Aorta (tissue), 5 donors: ENCODE data around the gene ANXA11. TPM values are rescaled to one million over a fixed set of nuclear protein-coding genes. Genes with fewer than 3 reads are reported as not detected.
"Not testable (repeated sequence)": the region's sequence is repeated elsewhere in the genome, so short reads cannot be mapped to it uniquely, and the experiment has no call there.

ENCODE experiments used
- ATAC-seq: fragments of 200-7000 bp; cut with Tn5 transposase; one replicate; pipeline ENCODE4 v1.9.1; 2022; ENCODE audit warnings: moderate library complexity; ENCODE audit not compliant: low FRiP score
- DNase-seq, 2 donors: peaks; one replicate each; pipeline ENCODE4 v3.0.0-alpha.2; 2020
- H3K27ac ChIP-seq, 2 donors: one replicate each; pipeline ENCODE4 v1.5.1; 2013; ENCODE audit warnings: low read length in 2 of 2, mild to moderate bottlenecking in 2 of 2, moderate library complexity in 2 of 2, control low read depth in 1 of 2, inconsistent platforms in 1 of 2, low read depth in 1 of 2
- H3K27me3 ChIP-seq, 2 donors: one replicate each; pipeline ENCODE4 v1.6.1; 2013; ENCODE audit warnings: control low read depth in 1 of 2, low read length in 1 of 2, mild to moderate bottlenecking in 1 of 2, moderate library complexity in 1 of 2; ENCODE audit not compliant: insufficient read depth in 2 of 2, control insufficient read depth in 1 of 2
- H3K36me3 ChIP-seq, 2 donors: one replicate each; pipeline ENCODE4 v1.6.1; 2013; ENCODE audit warnings: control low read depth in 1 of 2, low read length in 1 of 2, mild to moderate bottlenecking in 1 of 2; ENCODE audit not compliant: insufficient read depth in 2 of 2, control insufficient read depth in 1 of 2
- H3K4me1 ChIP-seq, 2 donors: one replicate each; pipeline ENCODE4 v1.6.1; 2013; ENCODE audit warnings: low read length in 2 of 2, control low read depth in 1 of 2, mild to moderate bottlenecking in 1 of 2, moderate library complexity in 1 of 2; ENCODE audit not compliant: insufficient read depth in 2 of 2, control insufficient read depth in 1 of 2
- H3K4me3 ChIP-seq, 2 donors: one replicate each; pipeline ENCODE4 v1.5.1; 2013; ENCODE audit warnings: low read length in 2 of 2, control low read depth in 1 of 2, mild to moderate bottlenecking in 1 of 2
- H3K9me3 ChIP-seq: one replicate; pipeline ENCODE4 v1.6.1; 2013; ENCODE audit warnings: mild to moderate bottlenecking, low read length; ENCODE audit not compliant: control insufficient read depth
- WGBS, 2 donors: extraction: QIAGEN DNeasy Blood & Tissue Kit; methylation state at CpG; one replicate each; pipeline ENCODE4 v1.1.7; 2013; 5-methylcytosine and 5-hydroxymethylcytosine counted together
- intact Hi-C, 2 donors: fragments of 100-400 bp; cut with DNase I; formaldehyde crosslinking; loops; one replicate each; pipeline versions ENCODE4 v1.14.2 to v1.15.0; 2022
- polyA plus RNA-seq, 2 donors: library from polyadenylated mRNA; stranded (reverse); fragments of 200-250 nt; gene quantifications; one replicate each; pipeline ENCODE4 v1.2.3, GENCODE V29; 2013
- total RNA-seq, 2 donors: library from RNA; stranded (reverse); fragmentation: NEBNext Ultra II Directional; extraction: Animal tissue kit (Norgen Biotek cat#: 25700); gene quantifications; one replicate each; pipeline ENCODE4 v1.2.1, GENCODE V29; 2021
- donor health status: healthy with polysubstance abuse.
- donor health status: Bipolar disorder and iron deficiency.
- donor health status: DM: no; HTN: no; CAD: no.
- donor health status: DM: no; HTN: no; CAD: no.
- donor health status: DM: yes; HTN: yes; CAD: no.

Gene ANXA11
- total and polyA plus RNA-seq, 4 donors = 97.3 to 256 (median 193) TPM

- ATAC-seq = peak; percentile 61
- intact Hi-C loops = no loop called here
- peak overlapping the region in 1 of 2 donors; percentile 83 for H3K27ac ChIP-seq
- peak; percentile 84 to 86 for DNase-seq
- H3K36me3 ChIP-seq = no peaks in the 10 kb centered on the region
- H3K4me3 ChIP-seq = no peak overlapping the region
- H3K27me3 ChIP-seq = no peaks in the 10 kb centered on the region
- WGBS, 2 donors = 30 to 32% methylated on average over 14 of the region's 14 CpGs
- no peaks in the 10 kb centered on the region for H3K9me3 ChIP-seq
- peaks cover 4 to 9% of the 10 kb centered on the region in 2 donors for H3K4me1 ChIP-seq
Measured at GRCh38 chr10:80202934-80203834, 2.2 kb downstream of the ANXA11 start.

GRCh38 chr10:80202530-80202929 lies 2.8 kb downstream of the ANXA11 start:
- H3K4me1 ChIP-seq, H3K4me3 ChIP-seq, H3K27me3 ChIP-seq, ATAC-seq, H3K36me3 ChIP-seq, intact Hi-C loops, H3K9me3 ChIP-seq: not testable (repeated sequence)
- H3K27ac ChIP-seq = peak overlapping the region in 1 of 2 donors; percentile 50
- 17 to 18% methylated on average over 6 of the region's 6 CpGs for WGBS, 2 donors
- DNase-seq = peak in 1 of 2 donors; percentile 44

- intact Hi-C loops = no loop called here
Measured at GRCh38 chr10:80201608-80202141, 3.7 kb downstream of the ANXA11 start.

GRCh38 chr10:80200687-80201086 lies 4.7 kb downstream of the ANXA11 start:
- peaks cover 4 to 5% of the 10 kb centered on the region in 2 donors for H3K4me1 ChIP-seq
- no peak overlapping the region for H3K4me3 ChIP-seq
- H3K27ac ChIP-seq = peak overlapping the region in 1 of 2 donors; percentile 76
- H3K9me3 ChIP-seq = no peaks in the 10 kb centered on the region
- no peaks in the 10 kb centered on the region for H3K27me3 ChIP-seq
- ATAC-seq = no peak
- 88 to 89% methylated on average over 10 of the region's 10 CpGs for WGBS, 2 donors
- intact Hi-C loops = no loop called here
- peak in 1 of 2 donors; percentile 21 for DNase-seq
- no peaks in the 10 kb centered on the region for H3K36me3 ChIP-seq

More at GRCh38 chr10:80201608-80202141, 3.7 kb downstream of the ANXA11 start:
- Histone ChIP-seq H3K27me3 (no peaks in the 10 kb centered on the region), H3K36me3 (no peaks in the 10 kb centered on the region), H3K4me3 (no peak overlapping the region), H3K4me1 (peaks cover 5 to 6% of the 10 kb centered on the region in 2 donors), H3K27ac (peak overlapping the region in 1 of 2 donors; percentile 76), H3K9me3 (no peaks in the 10 kb centered on the region)
- no peak for ATAC-seq
- DNase-seq = peak in 1 of 2 donors; percentile 43
- WGBS, 2 donors = 80 to 84% methylated on average over 8 of the region's 8 CpGs

GRCh38 chr10:80200259-80200658 lies 5.1 kb downstream of the ANXA11 start:
- peaks cover 4 to 7% of the 10 kb centered on the region in 2 donors for H3K4me1 ChIP-seq
- DNase-seq = no peak
- intact Hi-C loops = no loop called here

GRCh38 chr10:80199828-80200227 lies 5.5 kb downstream of the ANXA11 start:
- Histone ChIP-seq H3K27ac (peak overlapping the region; percentile 52 to 79), H3K4me3 (no peak overlapping the region)

More at GRCh38 chr10:80200259-80200658, 5.1 kb downstream of the ANXA11 start:
- Histone ChIP-seq H3K36me3 (no peaks in the 10 kb centered on the region), H3K27ac (peak overlapping the region in 1 of 2 donors; percentile 79), H3K27me3 (no peaks in the 10 kb centered on the region), H3K4me3 (no peak overlapping the region), H3K9me3 (no peaks in the 10 kb centered on the region)
- no peak for ATAC-seq
- WGBS, 2 donors = 50 to 64% methylated on average over 1 of the region's 1 CpG

GRCh38 chr10:80197972-80198916 lies 7.1 kb downstream of the ANXA11 start:
- Histone ChIP-seq H3K36me3 (no peaks in the 10 kb centered on the region), H3K4me1 (peaks cover 4 to 8% of the 10 kb centered on the region in 2 donors), H3K27me3 (no peaks in the 10 kb centered on the region), H3K9me3 (no peaks in the 10 kb centered on the region), H3K27ac (peak overlapping the region in 1 of 2 donors; percentile 78), H3K4me3 (no peak overlapping the region)
- intact Hi-C loops = loop anchor here in 1 of 2 donors (2.0 kb wide), 1 partner anchor 33 kb away; no protein-coding TSS in a partner anchor
- peak in 1 of 2 donors; percentile 54 for DNase-seq
- ATAC-seq = no peak
- WGBS, 2 donors = 51 to 56% methylated on average over 14 of the region's 14 CpGs

More at GRCh38 chr10:80199828-80200227, 5.5 kb downstream of the ANXA11 start:
- peaks cover 4 to 8% of the 10 kb centered on the region in 2 donors for H3K4me1 ChIP-seq
- no peaks in the 10 kb centered on the region for H3K27me3 ChIP-seq
- no peaks in the 10 kb centered on the region for H3K9me3 ChIP-seq
- H3K36me3 ChIP-seq = no peaks in the 10 kb centered on the region
- DNase-seq = peak in 1 of 2 donors; percentile 68
- intact Hi-C loops = no loop called here
- ATAC-seq = peak; percentile 59
- 3 to 7% methylated on average over 8 of the region's 8 CpGs for WGBS, 2 donors

GRCh38 chr10:80196950-80197315 lies 8.4 kb downstream of the ANXA11 start:
- no peaks in the 10 kb centered on the region for H3K9me3 ChIP-seq
- intact Hi-C loops = loop anchor here in 1 of 2 donors (2.0 kb wide), 1 partner anchor 32 kb away; no protein-coding TSS in a partner anchor
- H3K4me3 ChIP-seq = no peak overlapping the region
- no peak for DNase-seq
- H3K27ac ChIP-seq = peak overlapping the region; percentile 1 to 49
- ATAC-seq = no peak
- H3K27me3 ChIP-seq = no peaks in the 10 kb centered on the region
- 57% methylated on average over 2 of the region's 2 CpGs for WGBS, 2 donors
- peaks cover 2 to 8% of the 10 kb centered on the region in 2 donors for H3K4me1 ChIP-seq
- H3K36me3 ChIP-seq = no peaks in the 10 kb centered on the region
